GM23338 (cell line): Measurements from ENCODE around the gene FSIP2.

Experiments
- CREB1 ChIP-seq: fragments of 250-450 bp; sonication (Bioruptor Pico); IDR thresholded peaks from 2 replicates; pipeline ENCODE4 v1.5.0; 2020; ENCODE audit warnings: low read depth, mild to moderate bottlenecking, moderate library complexity
- CTCF ChIP-seq, 2 experiments: fragments of 200-600 bp in 1 of 2; sonication (generic) in 1 of 2; conservative IDR thresholded peaks; 2 replicates each; pipeline versions ENCODE4 v1.5.1 to v1.6.1; 2016 to 2017; ENCODE audit warnings: antibody characterized with exemption in 2 of 2, low read depth in 2 of 2, mild to moderate bottlenecking in 2 of 2, moderate library complexity in 1 of 2
- EZH2 ChIP-seq: fragments of 200-600 bp; sonication (generic); IDR thresholded peaks from one replicate; pipeline ENCODE4 v1.8.0; 2017; ENCODE audit warnings: antibody characterized with exemption, mild to moderate bottlenecking, low read depth; ENCODE audit not compliant: unreplicated experiment
- EZH2phosphoT487 ChIP-seq: fragments of 200-600 bp; sonication (generic); IDR thresholded peaks from one replicate; pipeline ENCODE4 v1.8.1; 2018; ENCODE audit warnings: antibody characterized with exemption; ENCODE audit not compliant: unreplicated experiment
- JUNB ChIP-seq: IDR thresholded peaks from one replicate; pipeline ENCODE4 v1.6.1; 2016; ENCODE audit warnings: antibody characterized with exemption; ENCODE audit not compliant: unreplicated experiment
- POLR2AphosphoS5 ChIP-seq: IDR thresholded peaks from 2 replicates; pipeline ENCODE4 v1.6.1; 2016; ENCODE audit warnings: antibody characterized with exemption, low read depth
- TF ChIP-seq, protein P1 (sequence below): IDR thresholded peaks from one replicate; pipeline ENCODE4 v1.6.1; 2018; ENCODE audit warnings: antibody characterized with exemption; ENCODE audit not compliant: unreplicated experiment

DNA sequence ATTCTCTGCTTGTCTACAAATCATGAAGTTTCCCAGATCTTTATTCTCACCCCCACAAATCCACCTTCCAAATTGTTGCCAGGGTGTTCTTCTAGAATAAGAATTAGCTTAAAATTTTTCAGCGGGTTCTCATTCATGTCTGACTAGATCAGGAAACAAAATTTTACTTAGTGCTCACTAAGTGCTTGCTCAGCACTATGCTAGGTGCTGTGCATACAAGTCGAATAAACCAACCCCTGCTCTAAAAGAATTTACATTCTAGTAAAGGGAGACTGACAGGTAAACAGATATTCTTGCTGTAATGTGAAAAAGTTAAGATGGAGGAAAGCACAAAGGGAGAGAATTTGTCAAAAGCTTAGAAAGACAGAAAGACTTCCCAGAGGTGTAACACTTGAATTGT lies 2.4 kb upstream of the FSIP2 start:
- TF ChIP-seq CTCF (conservative IDR thresholded peaks at IDR 0.05; ENCODE audit: low read depth in 2 of 2) (no peak), POLR2AphosphoS5 (no peak), JUNB (no peak), CREB1 (no peak), EZH2 (no peak), EZH2phosphoT487 (no peak)
- TF ChIP-seq, protein P1, sequence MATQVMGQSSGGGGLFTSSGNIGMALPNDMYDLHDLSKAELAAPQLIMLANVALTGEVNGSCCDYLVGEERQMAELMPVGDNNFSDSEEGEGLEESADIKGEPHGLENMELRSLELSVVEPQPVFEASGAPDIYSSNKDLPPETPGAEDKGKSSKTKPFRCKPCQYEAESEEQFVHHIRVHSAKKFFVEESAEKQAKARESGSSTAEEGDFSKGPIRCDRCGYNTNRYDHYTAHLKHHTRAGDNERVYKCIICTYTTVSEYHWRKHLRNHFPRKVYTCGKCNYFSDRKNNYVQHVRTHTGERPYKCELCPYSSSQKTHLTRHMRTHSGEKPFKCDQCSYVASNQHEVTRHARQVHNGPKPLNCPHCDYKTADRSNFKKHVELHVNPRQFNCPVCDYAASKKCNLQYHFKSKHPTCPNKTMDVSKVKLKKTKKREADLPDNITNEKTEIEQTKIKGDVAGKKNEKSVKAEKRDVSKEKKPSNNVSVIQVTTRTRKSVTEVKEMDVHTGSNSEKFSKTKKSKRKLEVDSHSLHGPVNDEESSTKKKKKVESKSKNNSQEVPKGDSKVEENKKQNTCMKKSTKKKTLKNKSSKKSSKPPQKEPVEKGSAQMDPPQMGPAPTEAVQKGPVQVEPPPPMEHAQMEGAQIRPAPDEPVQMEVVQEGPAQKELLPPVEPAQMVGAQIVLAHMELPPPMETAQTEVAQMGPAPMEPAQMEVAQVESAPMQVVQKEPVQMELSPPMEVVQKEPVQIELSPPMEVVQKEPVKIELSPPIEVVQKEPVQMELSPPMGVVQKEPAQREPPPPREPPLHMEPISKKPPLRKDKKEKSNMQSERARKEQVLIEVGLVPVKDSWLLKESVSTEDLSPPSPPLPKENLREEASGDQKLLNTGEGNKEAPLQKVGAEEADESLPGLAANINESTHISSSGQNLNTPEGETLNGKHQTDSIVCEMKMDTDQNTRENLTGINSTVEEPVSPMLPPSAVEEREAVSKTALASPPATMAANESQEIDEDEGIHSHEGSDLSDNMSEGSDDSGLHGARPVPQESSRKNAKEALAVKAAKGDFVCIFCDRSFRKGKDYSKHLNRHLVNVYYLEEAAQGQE: no peak
